HFFc6 (cell line): ENCODE data around the gene DFFB. TPM values are rescaled to one million over a fixed set of nuclear protein-coding genes. Genes with fewer than 3 reads are reported as not detected.

Source experiments
- DNase-seq: peaks from one replicate; pipeline ENCODE4 v3.0.0-alpha.2; 2018
- H3K27ac Mint-ChIP-seq: 2 replicates; pipeline ENCODE4 v1.8.0; 2020; ENCODE audit warnings: mild to moderate bottlenecking, mixed read lengths
- H3K27me3 Mint-ChIP-seq: 2 replicates; pipeline ENCODE4 v1.8.0; 2021; ENCODE audit warnings: mild to moderate bottlenecking, moderate library complexity, mixed read lengths; ENCODE audit not compliant: insufficient read depth
- H3K36me3 Mint-ChIP-seq: 2 replicates; pipeline ENCODE4 v1.8.0; 2021; ENCODE audit warnings: low read depth, mixed read lengths
- H3K4me1 Mint-ChIP-seq: 2 replicates; pipeline ENCODE4 v1.8.0; 2020; ENCODE audit warnings: low read depth, mixed read lengths
- H3K4me3 Mint-ChIP-seq: 2 replicates; pipeline ENCODE4 v1.8.0; 2020; ENCODE audit warnings: mild to moderate bottlenecking, moderate library complexity, mixed read lengths
- H3K9me3 Mint-ChIP-seq: 2 replicates; pipeline ENCODE4 v1.8.0; 2020; ENCODE audit warnings: mild to moderate bottlenecking, mixed read lengths
- CTCF ChIP-seq: fragments of 200-600 bp; sonication (generic); IDR thresholded peaks from 2 replicates; pipeline ENCODE4 v1.5.0; 2021; ENCODE audit warnings: antibody characterized with exemption, mild to moderate bottlenecking
- total RNA-seq, 6 experiments: library from RNA; stranded (reverse); fragmentation: NEBNext Ultra II Directional; extraction: Animal tissue kit (Norgen Biotek cat#: 25700); gene quantifications; 2 replicates in 1 of 6; 3 replicates in 5 of 6; pipeline ENCODE4 v1.2.3, GENCODE V29; 2021

Gene DFFB
- total RNA-seq, 6 experiments from 2014 or later = 4.5 to 5.8 (median 5.2) TPM

- Mint-ChIP-seq H3K4me3 (peak overlapping the region; percentile 94), H3K9me3 (peaks cover 10% of the 10 kb centered on the region; the same call in 1 of the 2 replicates)
Observed at GRCh38 chr1:3898475-3898735, 41.1 kb downstream of the DFFB start.

GRCh38 chr1:3898994-3899753 is 41.9 kb downstream of the DFFB start:
- peak; percentile 51; the same call in 1 of the 2 replicates for TF ChIP-seq CTCF
- H3K4me1 Mint-ChIP-seq = peaks cover 55% of the 10 kb centered on the region
- H3K4me3 Mint-ChIP-seq = peak overlapping the region; percentile 94
- H3K36me3 Mint-ChIP-seq = peaks cover 18% of the 10 kb centered on the region
- peak overlapping the region; percentile 68 for H3K27ac Mint-ChIP-seq
- peaks cover 10% of the 10 kb centered on the region; the same call in 1 of the 2 replicates for H3K9me3 Mint-ChIP-seq
- no peak for DNase-seq
- H3K27me3 Mint-ChIP-seq = no peaks in the 10 kb centered on the region; the same call in 1 of the 2 replicates

More at GRCh38 chr1:3898475-3898735, 41.1 kb downstream of the DFFB start:
- Mint-ChIP-seq H3K27ac (no peak overlapping the region), H3K36me3 (peaks cover 18% of the 10 kb centered on the region), H3K27me3 (no peaks in the 10 kb centered on the region; the same call in 1 of the 2 replicates), H3K4me1 (peaks cover 53% of the 10 kb centered on the region)
- no peak for DNase-seq
- no peak for TF ChIP-seq CTCF

- DNase-seq = no peak
- peak overlapping the region; percentile 94 for H3K4me3 Mint-ChIP-seq
- H3K4me1 Mint-ChIP-seq = peaks cover 55% of the 10 kb centered on the region
- H3K27ac Mint-ChIP-seq = peak overlapping the region; percentile 100
- no peak; the same call in 1 of the 2 replicates for TF ChIP-seq CTCF
- no peaks in the 10 kb centered on the region; the same call in 1 of the 2 replicates for H3K27me3 Mint-ChIP-seq
- peaks cover 10% of the 10 kb centered on the region; the same call in 1 of the 2 replicates for H3K9me3 Mint-ChIP-seq
- peaks cover 18% of the 10 kb centered on the region for H3K36me3 Mint-ChIP-seq
Observed at GRCh38 chr1:3899754-3900149, 42.5 kb downstream of the DFFB start.

GRCh38 chr1:3900150-3900968 is 43.1 kb downstream of the DFFB start, which contains the start of gene C1orf174:
Gene C1orf174 (minus strand): TSS chr1:3900272. CDS start chr1:3900186, 86 bp downstream.
- Mint-ChIP-seq H3K27me3 (no peaks in the 10 kb centered on the region; the same call in 1 of the 2 replicates), H3K4me1 (peaks cover 52% of the 10 kb centered on the region), H3K4me3 (peak within 1 kb of the TSS; percentile 94), H3K9me3 (peaks cover 10% of the 10 kb centered on the region; the same call in 1 of the 2 replicates), H3K27ac (peak within 1 kb of the TSS; percentile 100), H3K36me3 (peaks cover 18% of the 10 kb centered on the region)
- no peak for TF ChIP-seq CTCF
- DNase-seq = peak; percentile 95

- peak overlapping the region; percentile 100 for H3K27ac Mint-ChIP-seq
- peaks cover 45% of the 10 kb centered on the region for H3K4me1 Mint-ChIP-seq
- peak overlapping the region; percentile 94 for H3K4me3 Mint-ChIP-seq
- peaks cover 18% of the 10 kb centered on the region for H3K36me3 Mint-ChIP-seq
- peak; percentile 95 for DNase-seq
- peaks cover 10% of the 10 kb centered on the region; the same call in 1 of the 2 replicates for H3K9me3 Mint-ChIP-seq
- no peaks in the 10 kb centered on the region; the same call in 1 of the 2 replicates for H3K27me3 Mint-ChIP-seq
- TF ChIP-seq CTCF = no peak
Observed at GRCh38 chr1:3900969-3901529, 43.8 kb downstream of the DFFB start.
